Osteoblast (primary cell): Measurements from ENCODE around the gene ASB18. TPM values are rescaled to one million over a fixed set of nuclear protein-coding genes. Genes with fewer than 3 reads are reported as not detected.

ENCODE experiments used
- DNase-seq: peaks from one replicate; pipeline ENCODE4 v3.0.0; 2011; ENCODE audit warnings: low spot score, mixed read lengths; ENCODE audit not compliant: insufficient read length; ENCODE audit errors: missing footprints
- H2AFZ ChIP-seq: 2 replicates; pipeline ENCODE4 v1.6.0; 2011; ENCODE audit warnings: mild to moderate bottlenecking, low read length
- H3K27ac ChIP-seq: 2 replicates; pipeline ENCODE4 v1.5.1; 2011; ENCODE audit warnings: mild to moderate bottlenecking, low read depth, low read length, moderate library complexity
- H3K27me3 ChIP-seq: 2 replicates; pipeline ENCODE4 v1.6.0; 2012; ENCODE audit warnings: mild to moderate bottlenecking, control low read depth, inconsistent platforms, low read length, moderate library complexity; ENCODE audit not compliant: insufficient read depth
- H3K36me3 ChIP-seq: 2 replicates; pipeline ENCODE4 v1.5.1; 2011; ENCODE audit warnings: mild to moderate bottlenecking, low read length, control low read depth, moderate library complexity; ENCODE audit not compliant: insufficient read depth
- H3K4me1 ChIP-seq: 2 replicates; pipeline ENCODE4 v1.5.1; 2011; ENCODE audit warnings: mild to moderate bottlenecking, low read length, control low read depth, moderate library complexity; ENCODE audit not compliant: insufficient read depth
- H3K4me2 ChIP-seq: 2 replicates; pipeline ENCODE4 v1.6.0; 2011; ENCODE audit warnings: mild to moderate bottlenecking, low read length; ENCODE audit not compliant: insufficient read depth
- H3K4me3 ChIP-seq: fragments of 200-600 bp; sonication (generic); 3 replicates; pipeline ENCODE4 v1.5.1; 2012; ENCODE audit warnings: mild to moderate bottlenecking, low read length, inconsistent platforms; ENCODE audit not compliant: insufficient read depth
- H3K79me2 ChIP-seq: 2 replicates; pipeline ENCODE4 v1.6.0; 2012; ENCODE audit warnings: mild to moderate bottlenecking, low read length, control low read depth, inconsistent platforms; ENCODE audit not compliant: insufficient read depth
- H3K9me3 ChIP-seq: 2 replicates; pipeline ENCODE4 v1.5.1; 2011; ENCODE audit warnings: low read depth, low read length, control low read depth
- H4K20me1 ChIP-seq: 2 replicates; pipeline ENCODE4 v1.6.0; 2012; ENCODE audit warnings: mild to moderate bottlenecking, low read length, control low read depth; ENCODE audit not compliant: insufficient read depth
- total RNA-seq: library from RNA; depleted of rRNA; stranded (reverse); fragments of >200 nt; gene quantifications from 2 replicates; pipeline ENCODE4 v1.2.3, GENCODE V29; 2012
- TF ChIP-seq, protein P1 (sequence below): IDR thresholded peaks from 2 replicates; pipeline ENCODE4 v1.5.1; 2011; ENCODE audit warnings: mild to moderate bottlenecking, low read depth, low read length, moderate library complexity; ENCODE audit errors: extremely low read depth

ASB18 gene, protein sequence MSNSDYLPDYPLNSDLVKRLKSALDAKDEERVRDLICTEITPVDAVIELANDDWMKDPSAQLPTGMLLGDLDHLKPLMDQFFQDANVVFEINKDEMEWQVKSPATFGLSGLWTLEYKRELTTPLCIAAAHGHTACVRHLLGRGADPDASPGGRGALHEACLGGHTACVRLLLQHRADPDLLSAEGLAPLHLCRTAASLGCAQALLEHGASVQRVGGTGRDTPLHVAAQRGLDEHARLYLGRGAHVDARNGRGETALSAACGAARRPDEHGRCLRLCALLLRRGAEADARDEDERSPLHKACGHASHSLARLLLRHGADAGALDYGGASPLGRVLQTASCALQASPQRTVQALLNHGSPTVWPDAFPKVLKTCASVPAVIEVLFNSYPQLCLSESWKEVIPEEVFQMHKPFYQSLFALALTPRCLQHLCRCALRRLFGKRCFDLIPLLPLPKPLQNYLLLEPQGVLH
- under 0.01 TPM in 1 of 2 replicates, not detected in the other for total RNA-seq

GRCh38 chr2:236264256-236264655 is at the start of gene ASB18:
Gene ASB18 (minus strand): TSS chr2:236264406. CDS start chr2:236264345, 61 bp downstream.
- H3K27ac ChIP-seq, result no peak within 1 kb of the TSS
- H3K36me3 ChIP-seq, result no peaks in the 10 kb centered on the region
- no peak for DNase-seq
- no peaks in the 10 kb centered on the region for H4K20me1 ChIP-seq
- no peak within 1 kb of the TSS for H2AFZ ChIP-seq
- H3K4me2 ChIP-seq, result no peak within 1 kb of the TSS
- TF ChIP-seq, protein P1, sequence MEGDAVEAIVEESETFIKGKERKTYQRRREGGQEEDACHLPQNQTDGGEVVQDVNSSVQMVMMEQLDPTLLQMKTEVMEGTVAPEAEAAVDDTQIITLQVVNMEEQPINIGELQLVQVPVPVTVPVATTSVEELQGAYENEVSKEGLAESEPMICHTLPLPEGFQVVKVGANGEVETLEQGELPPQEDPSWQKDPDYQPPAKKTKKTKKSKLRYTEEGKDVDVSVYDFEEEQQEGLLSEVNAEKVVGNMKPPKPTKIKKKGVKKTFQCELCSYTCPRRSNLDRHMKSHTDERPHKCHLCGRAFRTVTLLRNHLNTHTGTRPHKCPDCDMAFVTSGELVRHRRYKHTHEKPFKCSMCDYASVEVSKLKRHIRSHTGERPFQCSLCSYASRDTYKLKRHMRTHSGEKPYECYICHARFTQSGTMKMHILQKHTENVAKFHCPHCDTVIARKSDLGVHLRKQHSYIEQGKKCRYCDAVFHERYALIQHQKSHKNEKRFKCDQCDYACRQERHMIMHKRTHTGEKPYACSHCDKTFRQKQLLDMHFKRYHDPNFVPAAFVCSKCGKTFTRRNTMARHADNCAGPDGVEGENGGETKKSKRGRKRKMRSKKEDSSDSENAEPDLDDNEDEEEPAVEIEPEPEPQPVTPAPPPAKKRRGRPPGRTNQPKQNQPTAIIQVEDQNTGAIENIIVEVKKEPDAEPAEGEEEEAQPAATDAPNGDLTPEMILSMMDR, result no peak
- H3K9me3 ChIP-seq, result no peaks in the 10 kb centered on the region
- H3K27me3 ChIP-seq, result peaks cover 3% of the 10 kb centered on the region
- no peaks in the 10 kb centered on the region for H3K4me1 ChIP-seq
- H3K79me2 ChIP-seq, result no peaks in the 10 kb centered on the region
- H3K4me3 ChIP-seq, result no peak within 1 kb of the TSS

GRCh38 chr2:236311286-236311685 is 47.1 kb upstream of the ASB18 start:
- no peaks in the 10 kb centered on the region for H3K36me3 ChIP-seq
- DNase-seq, result no peak
- no peaks in the 10 kb centered on the region for H3K79me2 ChIP-seq
- no peak overlapping the region for H3K4me2 ChIP-seq
- TF ChIP-seq, protein P1, result no peak
- H4K20me1 ChIP-seq, result no peaks in the 10 kb centered on the region
- H3K9me3 ChIP-seq, result no peaks in the 10 kb centered on the region
- H3K4me1 ChIP-seq, result no peaks in the 10 kb centered on the region
- no peak overlapping the region for H3K27ac ChIP-seq
- H3K27me3 ChIP-seq, result peaks cover 5% of the 10 kb centered on the region
- H3K4me3 ChIP-seq, result no peak overlapping the region
- H2AFZ ChIP-seq, result no peak overlapping the region

DNA sequence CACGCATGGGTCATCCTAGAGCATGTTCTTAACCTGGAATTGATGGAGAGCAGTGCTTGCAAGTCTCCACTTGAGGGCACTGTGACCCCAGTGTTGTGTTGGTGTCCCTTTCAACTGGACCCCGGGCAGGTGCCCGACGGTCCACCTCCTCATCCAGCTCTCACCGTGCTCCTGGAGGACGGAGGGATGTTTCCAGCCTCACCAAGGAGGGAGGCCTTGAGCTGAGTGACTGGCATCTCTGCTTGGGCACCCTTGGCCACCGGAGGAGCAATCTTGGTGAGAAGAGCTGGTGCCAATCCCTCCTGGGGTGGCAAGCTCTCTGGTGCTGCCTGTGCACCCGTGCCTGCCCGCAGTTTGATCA is 45.4 kb upstream of the ASB18 start:
- H3K36me3 ChIP-seq, result no peaks in the 10 kb centered on the region
- H2AFZ ChIP-seq, result no peak overlapping the region
- no peak overlapping the region for H3K4me2 ChIP-seq
- no peak overlapping the region for H3K27ac ChIP-seq
- H3K4me3 ChIP-seq, result no peak overlapping the region
- H4K20me1 ChIP-seq, result no peaks in the 10 kb centered on the region
- DNase-seq, result peak; percentile 83
- no peaks in the 10 kb centered on the region for H3K79me2 ChIP-seq
- H3K4me1 ChIP-seq, result no peaks in the 10 kb centered on the region
- peaks cover 5% of the 10 kb centered on the region for H3K27me3 ChIP-seq
- TF ChIP-seq, protein P1, result peak; percentile 63
- H3K9me3 ChIP-seq, result no peaks in the 10 kb centered on the region

GRCh38 chr2:236308855-236309668 is 44.9 kb upstream of the ASB18 start:
- H3K4me2 ChIP-seq, result no peak overlapping the region
- no peaks in the 10 kb centered on the region for H3K79me2 ChIP-seq
- no peak for DNase-seq
- H4K20me1 ChIP-seq, result no peaks in the 10 kb centered on the region
- TF ChIP-seq, protein P1, result no peak
- H3K27me3 ChIP-seq, result peaks cover 5% of the 10 kb centered on the region
- no peak overlapping the region for H3K4me3 ChIP-seq
- H3K4me1 ChIP-seq, result no peaks in the 10 kb centered on the region
- no peak overlapping the region for H2AFZ ChIP-seq
- H3K9me3 ChIP-seq, result no peaks in the 10 kb centered on the region
- H3K27ac ChIP-seq, result no peak overlapping the region
- no peaks in the 10 kb centered on the region for H3K36me3 ChIP-seq
